Endothelial cell of umbilical vein (primary cell): ENCODE data around the gene PCGF1.

Experiments used
- EZH2 ChIP-seq: IDR thresholded peaks from 2 replicates; pipeline ENCODE4 v1.6.1; 2012; ENCODE audit warnings: borderline replicate concordance, low read depth, mild to moderate bottlenecking, moderate library complexity, low read length, inconsistent platforms; ENCODE audit not compliant: severe bottlenecking
- POLR2A ChIP-seq: IDR thresholded peaks from 2 replicates; pipeline ENCODE4 v1.6.1; 2012; ENCODE audit warnings: low read depth, mild to moderate bottlenecking, control low read depth, low read length
- POLR2AphosphoS5 ChIP-seq: IDR thresholded peaks from 2 replicates; pipeline ENCODE4 v1.6.1; 2012; ENCODE audit warnings: low read depth, mild to moderate bottlenecking, control low read depth, low read length, moderate library complexity; ENCODE audit not compliant: insufficient read depth
- TF ChIP-seq, protein P1 (sequence below), 2 donors: IDR thresholded peaks; 1 replicate in 1 of 2; 2 replicates in 1 of 2; pipeline ENCODE4 v1.5.1; 2011; ENCODE audit warnings: low read length in 2 of 2, mild to moderate bottlenecking in 2 of 2, moderate library complexity in 2 of 2, control low read depth in 1 of 2, inconsistent platforms in 1 of 2, low read depth in 1 of 2; ENCODE audit not compliant: insufficient read depth in 1 of 2; ENCODE audit errors: extremely low read depth in 1 of 2

DNA sequence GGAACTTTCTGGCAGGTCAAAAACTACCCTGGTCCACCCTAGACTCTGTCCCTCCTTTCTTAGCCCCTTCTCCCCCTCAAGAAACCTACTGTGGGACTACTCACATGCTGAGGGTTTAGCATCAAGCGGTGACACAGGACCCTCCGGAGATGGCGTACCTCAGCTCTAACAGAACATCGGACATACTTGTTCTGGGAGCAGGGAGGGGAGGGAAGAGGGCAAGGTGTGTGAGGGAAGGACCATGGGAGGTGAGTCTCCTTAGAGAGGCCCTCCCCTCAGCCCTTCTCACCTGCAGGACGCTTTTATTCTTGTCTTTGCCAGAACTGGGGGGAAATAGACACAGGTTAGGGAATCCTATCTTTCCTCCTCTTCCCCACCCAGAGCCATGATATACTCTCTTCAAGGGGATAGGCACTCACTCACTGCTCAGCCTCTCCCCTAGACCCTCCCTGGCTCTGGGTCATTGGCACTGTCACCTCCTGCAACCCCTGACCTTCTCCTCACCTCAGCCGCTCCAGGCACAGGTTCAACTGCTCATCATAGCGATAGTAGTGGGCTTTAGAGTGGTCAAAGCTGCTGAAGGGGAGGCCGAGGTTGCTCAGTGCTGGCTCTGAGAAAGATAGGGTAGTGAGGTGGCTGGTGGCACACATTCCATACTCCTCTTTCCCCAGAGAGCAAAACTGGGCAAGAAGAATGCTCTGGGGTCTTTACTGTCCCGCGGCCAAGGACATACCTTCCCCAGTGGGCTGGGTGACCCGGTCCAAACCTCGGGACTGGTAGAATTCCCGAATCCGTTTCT, 1.8 kb downstream of the PCGF1 start:
- no peak for TF ChIP-seq POLR2A
- TF ChIP-seq, protein P1, sequence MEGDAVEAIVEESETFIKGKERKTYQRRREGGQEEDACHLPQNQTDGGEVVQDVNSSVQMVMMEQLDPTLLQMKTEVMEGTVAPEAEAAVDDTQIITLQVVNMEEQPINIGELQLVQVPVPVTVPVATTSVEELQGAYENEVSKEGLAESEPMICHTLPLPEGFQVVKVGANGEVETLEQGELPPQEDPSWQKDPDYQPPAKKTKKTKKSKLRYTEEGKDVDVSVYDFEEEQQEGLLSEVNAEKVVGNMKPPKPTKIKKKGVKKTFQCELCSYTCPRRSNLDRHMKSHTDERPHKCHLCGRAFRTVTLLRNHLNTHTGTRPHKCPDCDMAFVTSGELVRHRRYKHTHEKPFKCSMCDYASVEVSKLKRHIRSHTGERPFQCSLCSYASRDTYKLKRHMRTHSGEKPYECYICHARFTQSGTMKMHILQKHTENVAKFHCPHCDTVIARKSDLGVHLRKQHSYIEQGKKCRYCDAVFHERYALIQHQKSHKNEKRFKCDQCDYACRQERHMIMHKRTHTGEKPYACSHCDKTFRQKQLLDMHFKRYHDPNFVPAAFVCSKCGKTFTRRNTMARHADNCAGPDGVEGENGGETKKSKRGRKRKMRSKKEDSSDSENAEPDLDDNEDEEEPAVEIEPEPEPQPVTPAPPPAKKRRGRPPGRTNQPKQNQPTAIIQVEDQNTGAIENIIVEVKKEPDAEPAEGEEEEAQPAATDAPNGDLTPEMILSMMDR (IDR thresholded peaks at IDR 0.05; ENCODE audit: extremely low read depth in 1 of 2, insufficient read depth in 1 of 2, low read depth in 1 of 2, low read length in 2 of 2) = no peak
- no peak for TF ChIP-seq EZH2
- TF ChIP-seq POLR2AphosphoS5 = no peak
